GM12878 (cell line): ENCODE data around the gene TRIM42. TPM values are rescaled to one million over a fixed set of nuclear protein-coding genes. Genes with fewer than 3 reads are reported as not detected.

Source experiments
- ATAC-seq: fragments of 200-7000 bp; cut with Tn5 transposase; 3 replicates; pipeline ENCODE4 v1.9.1; 2020; ENCODE audit warnings: mild to moderate bottlenecking, moderate library complexity
- BruUV-seq: library from RNA; stranded (reverse); fragments of 400-500 nt; replicated peaks from 2 replicates; lab custom pipeline; 2021; lab: Mats Ljungman, UMichigan
- CTCF ChIA-PET: fragments of 300-600 bp; sonication (Branson Sonifier 250); formaldehyde crosslinking; extraction: SDS; loops from one replicate; lab custom pipeline; 2021; ENCODE audit warnings: inconsistent platforms; lab: Yijun Ruan, JAX
- POLR2A ChIA-PET: fragments of 350-600 bp; formaldehyde crosslinking; extraction: SDS; loops from one replicate; lab custom pipeline; 2021; ENCODE audit warnings: inconsistent platforms; lab: Charles Lee
- RAD21 ChIA-PET: fragments of 300-600 bp; sonication (Branson Sonifier 250); formaldehyde crosslinking; loops from one replicate; lab custom pipeline; 2023; ENCODE audit warnings: antibody characterized with exemption; ENCODE audit not compliant: unreplicated experiment; lab: Charles Lee
- SMC1A ChIA-PET: fragments of 300-600 bp; sonication (Branson Sonifier 250); formaldehyde crosslinking; loops from one replicate; lab custom pipeline; 2023; ENCODE audit not compliant: unreplicated experiment, uncharacterized antibody; lab: Charles Lee
- DNase-seq: peaks from one replicate; pipeline ENCODE4 v3.0.0-alpha.2; 2011; ENCODE audit warnings: low read depth, low spot score
- FAIRE-seq: peaks from 3 replicates; lab custom pipeline; 2011; peaks lifted over from hg19 to GRCh38; lab: Jason Lieb, UNC
- H2AFZ ChIP-seq: 2 replicates; pipeline ENCODE4 v1.6.0; 2011; ENCODE audit warnings: low read depth, low read length, control low read depth; ENCODE audit not compliant: control insufficient read depth
- H3K27ac ChIP-seq: 2 replicates; pipeline ENCODE4 v1.5.1; 2011; ENCODE audit warnings: control low read depth; ENCODE audit not compliant: control insufficient read depth, insufficient read depth
- H3K27me3 ChIP-seq, 2 experiments: replicated peaks in 1 of 2; 2 replicates each; pipeline versions ENCODE4 v1.6.0 to v1.6.1; 2011; ENCODE audit warnings: low read length in 1 of 2; ENCODE audit not compliant: control insufficient read depth in 2 of 2, insufficient read depth in 2 of 2
- H3K36me3 ChIP-seq, 2 experiments: 2 replicates each; pipeline ENCODE4 v1.5.1; 2011; ENCODE audit warnings: low read length in 1 of 2; ENCODE audit not compliant: control insufficient read depth in 2 of 2, insufficient read depth in 2 of 2
- H3K4me1 ChIP-seq: 2 replicates; pipeline ENCODE4 v1.6.1; 2011; ENCODE audit warnings: mild to moderate bottlenecking, low read length, moderate library complexity, mixed read lengths; ENCODE audit not compliant: control insufficient read depth, insufficient read depth
- H3K4me2 ChIP-seq: 2 replicates; pipeline ENCODE4 v1.6.0; 2011; ENCODE audit warnings: control low read depth; ENCODE audit not compliant: control insufficient read depth, insufficient read depth
- H3K4me3 ChIP-seq: fragments of 200-600 bp; sonication (generic); 2 replicates; pipeline ENCODE4 v1.5.1; 2016
- H3K79me2 ChIP-seq: 2 replicates; pipeline ENCODE4 v1.6.0; 2011; ENCODE audit warnings: low read length; ENCODE audit not compliant: control insufficient read depth, insufficient read depth
- H3K9ac ChIP-seq: 2 replicates; pipeline ENCODE4 v1.8.0; 2011; ENCODE audit warnings: low read length, control low read depth, mixed read lengths; ENCODE audit not compliant: control insufficient read depth, insufficient read depth
- H3K9me3 ChIP-seq: replicated peaks from 3 replicates; pipeline ENCODE4 v1.5.1; 2011; ENCODE audit warnings: mild to moderate bottlenecking, low read length; ENCODE audit not compliant: control insufficient read depth, insufficient read depth
- H4K20me1 ChIP-seq: 2 replicates; pipeline ENCODE4 v1.6.0; 2011; ENCODE audit not compliant: control insufficient read depth, insufficient read depth
- CREB1 ChIP-seq: IDR thresholded peaks from 2 replicates; pipeline ENCODE4 v1.6.1; 2012; ENCODE audit warnings: low read depth, mild to moderate bottlenecking, inconsistent platforms
- E2F8 ChIP-seq: fragments of 450-650 bp; IDR thresholded peaks from 2 replicates; pipeline ENCODE4 v1.6.1; 2018; ENCODE audit warnings: mild to moderate bottlenecking, low read depth, moderate library complexity; ENCODE audit not compliant: partially characterized antibody
- EED ChIP-seq: sonication (generic); IDR thresholded peaks from 2 replicates; pipeline ENCODE4 v1.6.1; 2016; ENCODE audit warnings: antibody characterized with exemption, low read depth
- IKZF2 ChIP-seq, 2 experiments: fragments of 450-650 bp; IDR thresholded peaks; 2 replicates each; pipeline ENCODE4 v1.6.1; 2017; ENCODE audit warnings: mild to moderate bottlenecking in 2 of 2, moderate library complexity in 2 of 2
- JUNB ChIP-seq: IDR thresholded peaks from 2 replicates; pipeline ENCODE4 v1.6.1; 2016; ENCODE audit warnings: antibody characterized with exemption, mild to moderate bottlenecking
- PAX5 ChIP-seq: IDR thresholded peaks from 2 replicates; pipeline ENCODE4 v1.6.1; 2011; ENCODE audit warnings: low read depth, low read length, borderline replicate concordance
- POLR2A ChIP-seq: IDR thresholded peaks from 2 replicates; pipeline ENCODE4 v1.6.1; 2011; ENCODE audit warnings: low read depth, mild to moderate bottlenecking, low read length
- POLR2AphosphoS5 ChIP-seq: IDR thresholded peaks from 2 replicates; pipeline ENCODE4 v1.6.1; 2011; ENCODE audit warnings: mild to moderate bottlenecking, low read length, inconsistent platforms
- RAD51 ChIP-seq: fragments of 450-650 bp; IDR thresholded peaks from 2 replicates; pipeline ENCODE4 v1.6.1; 2016; ENCODE audit warnings: moderate library complexity, mild to moderate bottlenecking, inconsistent platforms
- RCOR1 ChIP-seq: conservative IDR thresholded peaks from 2 replicates; pipeline ENCODE4 v1.6.1; 2012; ENCODE audit warnings: low read depth, low read length, improper control_type of control experiment
- REST ChIP-seq: IDR thresholded peaks from 2 replicates; pipeline ENCODE4 v1.6.1; 2012; ENCODE audit warnings: mild to moderate bottlenecking, low read depth, low read length
- STAT1 ChIP-seq: fragments of 450-650 bp; conservative IDR thresholded peaks from 2 replicates; pipeline ENCODE4 v1.6.1; 2014; ENCODE audit warnings: antibody characterized with exemption, mild to moderate bottlenecking
- SUZ12 ChIP-seq: fragments of 200-600 bp; sonication (generic); IDR thresholded peaks from one replicate; pipeline ENCODE4 v1.6.1; 2018; ENCODE audit warnings: antibody characterized with exemption, mild to moderate bottlenecking; ENCODE audit not compliant: unreplicated experiment
- WGBS: methylation state at CpG from one replicate; pipeline ENCODE4 v1.1.6; 2016; ENCODE audit warnings: low lambda C conversion rate; ENCODE audit not compliant: insufficient replicate concordance, insufficient coverage; ENCODE audit errors: missing lambda C conversion rate; 5-methylcytosine and 5-hydroxymethylcytosine counted together
- in situ Hi-C: fragments of 300-500 bp; cut with MboI; formaldehyde crosslinking; loops from 9 replicates; pipeline ENCODE4 v1.14.3; 2018; ENCODE audit warnings: mixed read lengths
- intact Hi-C: fragments of 100-400 bp; cut with micrococcal nuclease; formaldehyde crosslinking; loops from one replicate; pipeline ENCODE4 v1.14.2; 2022; ENCODE audit not compliant: unreplicated experiment
- polyA plus RNA-seq, 11 experiments: library from polyadenylated mRNA; depleted of rRNA in 4 of 11; unstranded in 6 of 11; stranded (reverse) in 5 of 11; fragments of >200 nt; fragmentation: Nextera tagmentation in 4 of 11; fragmentation: Illumina TruSeq in 1 of 11; extraction: Ambion mirVana in 4 of 11; extraction: Trizol in 1 of 11; gene quantifications; 1 replicate in 1 of 11; 2 replicates in 10 of 11; pipeline versions ENCODE4 v1.2.1 to v1.2.3, GENCODE V29; 2011 to 2016; ENCODE audit warnings: inconsistent platforms in 2 of 11, missing spikeins in 2 of 11, low read depth in 1 of 11
- total RNA-seq, 4 experiments: library from RNA; depleted of rRNA in 3 of 4; stranded (reverse); fragments of >200 nt in 3 of 4; fragmentation: Illumina TruSeq in 1 of 4; extraction: Trizol in 1 of 4; gene quantifications; 2 replicates each; pipeline versions ENCODE4 v1.2.1 to v1.2.3, GENCODE V29; 2013 to 2021

Gene TRIM42
- total and polyA plus RNA-seq, 10 of the 15 experiments (the other 5 are each of a cell fraction or from before 2014, with no cell fraction given): 0.03 TPM; not detected in 9

- intact Hi-C loops (no loop called here), in situ Hi-C loops (loop anchor here (25.0 kb wide), 1 partner anchor 605 kb away; no protein-coding TSS in a partner anchor)
- Histone ChIP-seq H4K20me1 (no peaks in the 10 kb centered on the region), H3K9ac (no peak overlapping the region), H3K4me1 (no peaks in the 10 kb centered on the region), H3K9me3 (no peaks in the 10 kb centered on the region), H3K4me2 (no peak overlapping the region), H3K36me3 (no peaks in the 10 kb centered on the region), H2AFZ (no peak overlapping the region), H3K4me3 (no peak overlapping the region), H3K27me3 (no peaks in the 10 kb centered on the region; a peak in 1 of 4 replicates), H3K27ac (no peak overlapping the region), H3K79me2 (no peaks in the 10 kb centered on the region)
- 2% methylated on average over 2 of the region's 2 CpGs for WGBS
- ChIA-PET RAD21 (no interaction called here), POLR2A (no interaction called here), SMC1A (interaction anchor here (0.9 kb wide), 1 partner anchor 9 kb away, joined by 3 read pairs; no protein-coding TSS in a partner anchor), CTCF (no interaction called here)
- ATAC-seq: no peak
- TF ChIP-seq PAX5: no peak
- no peak for TF ChIP-seq STAT1
- no peak for TF ChIP-seq JUNB
- TF ChIP-seq IKZF2 (IDR thresholded peaks at IDR 0.05): no peak
- TF ChIP-seq SUZ12: no peak
- TF ChIP-seq EED: no peak
- no peak for TF ChIP-seq POLR2AphosphoS5
- no peak for TF ChIP-seq RAD51
- no peak for TF ChIP-seq E2F8
- no peak for TF ChIP-seq RCOR1
- no peak for TF ChIP-seq CREB1
- no peak for TF ChIP-seq POLR2A
- no peak for TF ChIP-seq REST
- DNase-seq: no peak
- no peak for FAIRE-seq
- no TSS peak for BruUV-seq
Observed at GRCh38 chr3:140742116-140742515, 64.3 kb downstream of the TRIM42 start.
